GM12891 (cell line): ENCODE measurements around the gene PLCH2.

Experiments used
- PAX5 ChIP-seq: IDR thresholded peaks from 2 replicates; pipeline ENCODE4 v1.6.1; 2011; ENCODE audit warnings: low read length, moderate library complexity, mild to moderate bottlenecking; ENCODE audit not compliant: insufficient read depth, severe bottlenecking
- POLR2A ChIP-seq: IDR thresholded peaks from 2 replicates; pipeline ENCODE4 v1.6.1; 2011; ENCODE audit warnings: low read depth, low read length, control low read depth
- POLR2AphosphoS5 ChIP-seq: IDR thresholded peaks from 2 replicates; pipeline ENCODE4 v1.6.1; 2011; ENCODE audit warnings: low read depth, low read length, control low read depth
- POU2F2 ChIP-seq: IDR thresholded peaks from 2 replicates; pipeline ENCODE4 v1.6.1; 2011; ENCODE audit warnings: low read depth, mild to moderate bottlenecking, control low read depth, low read length, moderate library complexity
- SPI1 ChIP-seq: IDR thresholded peaks from 2 replicates; pipeline ENCODE4 v1.6.1; 2011; ENCODE audit warnings: low read depth, low read length, control low read depth
- TAF1 ChIP-seq: IDR thresholded peaks from 2 replicates; pipeline ENCODE4 v1.6.1; 2011; ENCODE audit warnings: low read depth, low read length, control low read depth

DNA sequence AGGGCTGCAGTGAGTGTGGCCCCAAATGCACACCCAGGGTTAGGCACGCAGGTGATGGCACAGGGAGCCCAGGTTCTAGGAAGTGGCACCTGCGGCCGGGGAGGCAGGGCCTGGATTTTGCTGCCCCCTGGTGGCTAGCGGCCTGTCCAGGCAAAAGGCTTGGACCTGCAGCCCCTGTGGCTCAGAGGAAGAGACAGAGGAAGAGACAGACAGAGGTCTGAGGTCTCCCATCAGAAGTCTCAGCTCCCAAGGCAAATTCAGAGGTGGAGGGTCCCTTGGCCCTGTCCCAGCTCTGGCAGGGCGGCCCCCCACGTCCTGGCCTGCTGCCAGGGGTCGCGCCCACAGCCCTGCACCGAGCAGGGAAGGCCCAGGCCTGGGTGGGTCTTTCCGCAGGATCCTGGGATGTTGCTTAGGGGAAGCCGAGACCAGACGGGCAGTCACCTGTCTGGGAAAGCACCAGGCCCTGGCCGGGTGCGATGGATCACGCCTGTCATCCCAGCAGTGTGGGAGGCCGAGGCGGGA, 72.0 kb downstream of the PLCH2 start:
- no peak for TF ChIP-seq POLR2A
- TF ChIP-seq POLR2AphosphoS5: no peak
- TF ChIP-seq TAF1: no peak
- peak; percentile 21; the same call in 1 of the 2 replicates for TF ChIP-seq SPI1
- TF ChIP-seq POU2F2: no peak
- TF ChIP-seq PAX5: no peak
